GM19035 (cell line): ENCODE measurements around the gene APLNR.

Source experiments
- ATAC-seq: cut with Tn5 transposase; IDR thresholded peaks from one replicate; pipeline ENCODE4 v1.9.1; 2021; ENCODE audit not compliant: unreplicated experiment

The APLNR gene

GRCh38 chr11:57251491-57252104, 14.5 kb upstream of the APLNR start:
- ATAC-seq = no peak

- ATAC-seq = no peak
Observed at GRCh38 chr11:57251037-57251436, 14.0 kb upstream of the APLNR start.

DNA sequence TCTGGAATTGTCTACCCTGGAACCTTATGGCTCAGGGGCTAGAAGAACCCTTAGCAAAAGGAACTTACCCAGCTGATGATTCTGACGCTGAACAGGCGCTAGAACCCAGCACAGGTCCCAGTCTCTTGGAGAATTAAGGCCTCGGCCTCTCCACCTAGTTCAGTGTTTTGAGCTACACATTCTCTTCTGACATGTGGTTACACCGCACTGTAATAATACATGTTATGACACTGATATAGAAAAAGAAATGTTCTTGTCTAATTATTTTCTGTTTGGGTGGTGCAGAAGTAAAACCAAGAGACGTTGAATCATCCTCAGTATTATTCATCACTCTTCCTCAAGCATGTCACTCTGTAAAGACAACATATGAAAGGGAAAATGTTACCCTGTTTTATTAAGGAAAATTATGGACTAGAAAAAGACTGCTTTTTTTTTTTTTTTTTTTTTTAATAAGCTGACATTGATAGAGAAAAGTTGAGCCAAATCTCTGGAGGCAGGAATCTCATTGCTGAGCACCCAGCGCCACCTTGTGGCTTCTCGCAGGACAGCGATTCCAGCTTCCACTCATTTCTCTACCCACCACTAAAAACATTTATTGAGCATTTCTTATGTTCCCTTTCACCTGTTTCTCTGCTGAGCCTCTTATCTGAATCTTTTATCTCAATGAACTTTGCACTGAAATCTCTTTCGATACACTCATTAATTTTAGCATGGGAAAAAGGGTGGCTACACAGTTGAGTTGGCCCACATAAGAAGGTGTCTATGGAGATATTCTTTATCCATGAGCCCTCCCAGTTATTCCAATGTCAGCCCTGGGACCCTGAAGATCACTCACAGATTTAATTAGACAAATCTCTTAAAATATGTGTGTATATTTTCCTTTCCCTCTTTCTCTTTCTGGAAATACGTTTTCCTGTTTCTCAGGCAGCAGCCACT, 12.6 kb upstream of the APLNR start:
- ATAC-seq = peak; percentile 69

- ATAC-seq = peak; percentile 59
Observed at GRCh38 chr11:57248780-57249383, 11.8 kb upstream of the APLNR start.

DNA sequence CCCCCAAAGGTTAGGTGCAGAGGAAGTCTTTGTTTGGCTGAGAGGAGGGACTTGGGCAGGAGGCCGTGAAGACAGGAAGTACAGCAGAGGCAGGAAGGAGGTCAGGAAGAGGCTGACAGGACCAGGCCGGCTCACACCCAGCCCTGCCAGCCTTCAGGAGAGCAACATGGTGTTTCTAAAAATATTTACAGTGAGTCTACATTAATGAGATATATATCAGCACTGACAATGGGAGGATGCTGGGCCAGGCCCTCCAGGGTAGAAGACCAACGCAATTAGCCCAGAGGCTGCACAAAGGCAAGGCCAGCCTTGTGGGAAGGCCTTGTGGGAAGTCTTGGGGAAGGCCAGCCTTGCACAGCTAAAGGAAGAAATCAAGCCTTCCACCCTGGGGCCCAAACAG, 7.9 kb upstream of the APLNR start:
- no peak for ATAC-seq

GRCh38 chr11:57241353-57241972, 4.4 kb upstream of the APLNR start:
- ATAC-seq = no peak

DNA sequence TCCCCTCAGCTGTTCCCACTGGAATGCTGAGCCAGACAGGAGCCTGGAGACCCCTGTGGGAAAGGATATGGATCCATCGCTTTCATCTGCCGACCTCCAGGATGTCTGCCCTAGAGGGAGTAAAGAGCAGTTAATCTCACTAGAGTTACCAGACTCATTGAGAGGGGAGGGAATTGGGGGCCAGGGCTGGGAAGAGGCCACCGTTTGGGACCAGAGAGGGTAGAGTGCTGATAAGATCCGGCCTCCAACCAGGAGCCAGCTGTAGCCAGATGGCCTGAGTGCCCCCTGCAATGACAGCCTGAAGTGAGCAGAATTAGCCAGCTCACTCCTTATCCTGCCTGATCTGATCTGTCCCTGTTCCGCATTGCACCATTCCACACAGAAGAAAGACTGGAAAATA, 3.7 kb upstream of the APLNR start:
- ATAC-seq = no peak

DNA sequence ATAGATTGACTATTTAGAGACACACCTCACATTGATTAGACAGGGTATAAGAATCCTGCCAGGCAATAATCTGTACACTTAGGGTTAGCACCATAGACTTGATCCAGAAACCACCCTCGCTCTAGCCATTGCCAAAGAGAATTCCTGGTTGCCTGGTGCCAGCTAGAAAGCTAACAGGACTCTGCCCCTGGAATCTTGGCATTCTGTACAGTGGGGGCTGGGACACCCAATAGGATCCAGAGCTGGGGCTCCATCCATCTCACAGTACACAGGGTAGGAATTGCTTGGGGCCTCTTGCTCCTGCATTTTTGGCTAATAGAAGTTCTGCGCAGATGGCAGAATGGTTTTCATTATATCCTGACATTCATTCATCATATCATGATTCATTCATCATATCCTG, 3.0 kb upstream of the APLNR start:
- no peak for ATAC-seq

GRCh38 chr11:57239348-57239747, 2.3 kb upstream of the APLNR start:
- no peak for ATAC-seq

- no peak for ATAC-seq
Observed at GRCh38 chr11:57235761-57236703, 1.0 kb downstream of the APLNR start.

- ATAC-seq = no peak
Observed at GRCh38 chr11:57233702-57234101, 3.3 kb downstream of the APLNR start.

- ATAC-seq = no peak
Observed at GRCh38 chr11:57231539-57232253, 5.4 kb downstream of the APLNR start.

- no peak for ATAC-seq
Observed at GRCh38 chr11:57230791-57231538, 6.1 kb downstream of the APLNR start.

GRCh38 chr11:57230316-57230715, 6.7 kb downstream of the APLNR start:
- ATAC-seq = no peak

- ATAC-seq = no peak
Observed at GRCh38 chr11:57228600-57228999, 8.4 kb downstream of the APLNR start.

DNA sequence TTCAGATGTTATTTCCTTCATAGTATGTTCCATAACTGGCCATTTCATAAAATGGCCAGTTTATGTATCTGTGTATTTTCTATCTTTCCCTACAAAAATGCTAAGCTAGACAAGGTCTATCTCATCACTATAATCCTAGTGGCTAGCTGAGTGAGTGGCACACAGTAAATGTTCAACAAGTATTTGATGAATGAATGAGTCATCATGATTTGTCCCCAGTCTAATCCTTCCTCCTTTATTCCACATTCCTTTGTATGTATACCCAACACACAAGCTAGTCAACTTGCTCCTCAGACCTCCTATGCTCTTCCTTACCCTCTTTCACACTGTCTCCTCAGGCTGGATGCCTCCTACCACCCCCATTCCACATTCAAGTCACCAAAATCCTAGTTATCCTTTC, 12.5 kb downstream of the APLNR start:
- no peak for ATAC-seq

DNA sequence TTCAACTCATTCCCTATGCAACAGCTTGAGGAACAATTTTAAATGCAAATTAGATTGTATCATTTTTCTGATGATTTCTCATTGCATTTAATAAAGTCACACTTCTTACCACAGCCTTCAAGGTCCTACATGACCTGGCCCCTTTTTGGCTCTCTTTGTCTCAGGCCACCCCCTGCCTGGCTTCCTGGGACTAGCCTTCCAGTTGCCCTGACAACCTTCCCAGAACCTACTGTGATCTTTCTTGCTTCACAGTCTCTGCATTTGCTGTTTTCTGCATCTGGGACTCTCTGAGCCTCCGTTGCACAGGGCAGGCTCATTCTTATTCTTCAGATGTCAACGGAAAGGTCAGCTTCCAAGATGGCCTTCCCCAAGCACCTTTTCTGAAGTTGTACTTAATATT, 12.9 kb downstream of the APLNR start:
- ATAC-seq = no peak

DNA sequence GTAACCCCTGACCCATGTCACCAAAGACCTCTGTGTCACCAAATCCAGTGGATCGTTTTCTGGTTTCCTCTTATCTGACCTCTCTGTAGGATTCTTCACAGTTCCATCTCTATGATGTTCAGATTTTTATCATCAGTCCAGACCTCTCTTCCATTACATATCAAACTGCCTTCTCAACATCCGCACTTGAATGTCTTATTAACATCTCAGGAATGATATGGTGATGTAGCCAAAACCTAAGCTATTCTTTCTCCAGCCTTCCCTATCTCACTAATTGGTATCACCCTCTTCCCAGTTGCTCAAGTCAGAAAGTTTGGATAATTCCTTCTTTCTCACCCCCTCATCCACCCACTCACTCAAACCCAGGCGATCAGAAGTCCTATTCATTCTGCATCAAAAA, 13.4 kb downstream of the APLNR start:
- no peak for ATAC-seq

GRCh38 chr11:57222239-57222638, 14.8 kb downstream of the APLNR start:
- no peak for ATAC-seq
